Kidney epithelial cell (primary cell): ENCODE results near the gene HYAL2. TPM values are rescaled to one million over a fixed set of nuclear protein-coding genes. Genes with fewer than 3 reads are reported as not detected.

Source experiments
- DNase-seq: peaks from one replicate; pipeline ENCODE4 v3.0.0-alpha.2; 2010; ENCODE audit warnings: low read depth
- H3K27me3 ChIP-seq: 2 replicates; pipeline ENCODE4 v1.6.0; 2011; ENCODE audit warnings: low read length; ENCODE audit not compliant: control insufficient read depth, insufficient read depth
- H3K36me3 ChIP-seq: 2 replicates; pipeline ENCODE4 v1.5.1; 2011; ENCODE audit warnings: low read length; ENCODE audit not compliant: control insufficient read depth, insufficient read depth
- H3K4me3 ChIP-seq: 2 replicates; pipeline ENCODE4 v1.5.1; 2011; ENCODE audit warnings: low read depth, mild to moderate bottlenecking, control low read depth, low read length
- total RNA-seq: library from RNA; depleted of rRNA; stranded (reverse); fragments of >200 nt; gene quantifications from 2 replicates; pipeline ENCODE4 v1.2.3, GENCODE V29; 2015
- TF ChIP-seq, protein P1 (sequence below): IDR thresholded peaks from 2 replicates; pipeline ENCODE4 v1.5.1; 2011; ENCODE audit warnings: mild to moderate bottlenecking, moderate library complexity, low read length, control low read depth, inconsistent platforms; ENCODE audit not compliant: insufficient read depth, poor library complexity, severe bottlenecking

Gene HYAL2
- total RNA-seq, 1 donor from 2014 or later = 89.3 TPM

DNA sequence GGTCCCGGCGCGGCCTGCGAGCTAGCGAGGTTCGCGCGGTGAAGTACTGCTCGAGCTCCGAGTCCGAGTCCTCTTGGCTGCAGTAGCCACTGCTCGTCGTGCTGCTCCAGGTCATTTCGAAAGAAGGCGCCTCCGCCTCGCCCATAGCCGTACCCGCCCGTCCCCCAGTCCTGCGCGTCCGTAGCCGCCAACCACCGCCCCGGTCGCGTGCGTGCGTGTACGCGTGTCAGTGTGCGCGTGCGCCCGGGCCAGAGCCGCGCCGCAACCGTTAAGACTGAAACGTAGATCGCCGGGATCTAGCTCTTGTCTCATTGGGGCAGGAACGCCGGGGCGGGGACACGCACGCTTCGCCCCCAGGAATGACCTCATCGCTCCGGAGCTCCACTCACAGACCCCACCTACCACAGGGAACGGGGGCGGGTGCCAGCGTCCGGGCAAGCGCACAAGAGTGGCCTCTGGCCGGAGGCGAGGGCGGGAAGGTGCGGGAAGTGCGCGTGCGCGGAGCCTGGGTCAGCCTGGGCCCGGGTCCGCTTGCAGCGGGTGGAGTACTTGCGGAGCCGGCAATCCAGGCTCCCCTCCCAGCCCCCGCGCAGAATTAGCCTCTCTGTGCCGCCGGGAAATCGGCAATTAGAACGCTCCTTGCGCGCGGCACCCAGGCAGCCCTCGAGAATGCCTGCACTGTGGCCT lies 14.8 kb upstream of the HYAL2 start:
- DNase-seq = peak; percentile 95
- TF ChIP-seq, protein P1, sequence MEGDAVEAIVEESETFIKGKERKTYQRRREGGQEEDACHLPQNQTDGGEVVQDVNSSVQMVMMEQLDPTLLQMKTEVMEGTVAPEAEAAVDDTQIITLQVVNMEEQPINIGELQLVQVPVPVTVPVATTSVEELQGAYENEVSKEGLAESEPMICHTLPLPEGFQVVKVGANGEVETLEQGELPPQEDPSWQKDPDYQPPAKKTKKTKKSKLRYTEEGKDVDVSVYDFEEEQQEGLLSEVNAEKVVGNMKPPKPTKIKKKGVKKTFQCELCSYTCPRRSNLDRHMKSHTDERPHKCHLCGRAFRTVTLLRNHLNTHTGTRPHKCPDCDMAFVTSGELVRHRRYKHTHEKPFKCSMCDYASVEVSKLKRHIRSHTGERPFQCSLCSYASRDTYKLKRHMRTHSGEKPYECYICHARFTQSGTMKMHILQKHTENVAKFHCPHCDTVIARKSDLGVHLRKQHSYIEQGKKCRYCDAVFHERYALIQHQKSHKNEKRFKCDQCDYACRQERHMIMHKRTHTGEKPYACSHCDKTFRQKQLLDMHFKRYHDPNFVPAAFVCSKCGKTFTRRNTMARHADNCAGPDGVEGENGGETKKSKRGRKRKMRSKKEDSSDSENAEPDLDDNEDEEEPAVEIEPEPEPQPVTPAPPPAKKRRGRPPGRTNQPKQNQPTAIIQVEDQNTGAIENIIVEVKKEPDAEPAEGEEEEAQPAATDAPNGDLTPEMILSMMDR = no peak
- Histone ChIP-seq H3K4me3 (peak overlapping the region; percentile 74), H3K36me3 (no peaks in the 10 kb centered on the region), H3K27me3 (peaks cover 11% of the 10 kb centered on the region)

DNA sequence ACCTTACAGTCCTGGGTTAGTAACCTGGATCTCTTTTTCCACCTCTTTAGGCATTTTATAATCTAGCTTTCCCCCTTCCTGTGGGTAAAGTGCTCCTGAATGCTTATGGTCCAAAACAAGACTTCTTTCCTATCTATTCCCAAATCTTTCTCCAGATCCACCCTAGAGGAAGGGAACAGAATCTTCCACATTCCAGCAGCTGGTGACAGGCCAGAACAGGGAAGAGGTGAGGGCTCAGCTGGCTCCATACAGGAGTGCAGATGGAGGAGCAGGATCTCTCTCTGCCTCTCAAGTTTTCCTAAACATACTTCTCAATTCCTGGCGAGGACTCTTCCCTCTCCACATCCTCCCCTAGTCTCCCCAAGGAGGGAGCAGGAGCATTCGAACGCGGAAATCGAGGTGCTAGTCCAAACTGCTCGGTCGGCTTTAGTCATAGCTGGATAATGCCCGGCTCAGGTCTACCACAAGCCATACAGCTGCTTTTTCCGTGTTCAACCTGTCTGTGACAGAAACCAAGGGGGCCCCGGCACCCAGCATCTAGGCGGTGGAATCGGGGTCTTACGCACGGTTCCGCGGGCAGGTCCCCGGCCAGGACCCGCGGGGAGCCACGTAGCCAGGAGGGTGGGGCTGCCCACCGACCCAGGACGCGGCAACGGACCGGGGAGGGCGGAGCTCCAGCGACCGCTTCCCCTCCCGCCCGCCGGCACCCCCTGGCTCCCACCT lies 14.1 kb upstream of the HYAL2 start:
- DNase-seq = no peak
- TF ChIP-seq, protein P1 = no peak
- H3K27me3 ChIP-seq = peaks cover 11% of the 10 kb centered on the region
- H3K36me3 ChIP-seq = no peaks in the 10 kb centered on the region
- H3K4me3 ChIP-seq = peak overlapping the region; percentile 74

DNA sequence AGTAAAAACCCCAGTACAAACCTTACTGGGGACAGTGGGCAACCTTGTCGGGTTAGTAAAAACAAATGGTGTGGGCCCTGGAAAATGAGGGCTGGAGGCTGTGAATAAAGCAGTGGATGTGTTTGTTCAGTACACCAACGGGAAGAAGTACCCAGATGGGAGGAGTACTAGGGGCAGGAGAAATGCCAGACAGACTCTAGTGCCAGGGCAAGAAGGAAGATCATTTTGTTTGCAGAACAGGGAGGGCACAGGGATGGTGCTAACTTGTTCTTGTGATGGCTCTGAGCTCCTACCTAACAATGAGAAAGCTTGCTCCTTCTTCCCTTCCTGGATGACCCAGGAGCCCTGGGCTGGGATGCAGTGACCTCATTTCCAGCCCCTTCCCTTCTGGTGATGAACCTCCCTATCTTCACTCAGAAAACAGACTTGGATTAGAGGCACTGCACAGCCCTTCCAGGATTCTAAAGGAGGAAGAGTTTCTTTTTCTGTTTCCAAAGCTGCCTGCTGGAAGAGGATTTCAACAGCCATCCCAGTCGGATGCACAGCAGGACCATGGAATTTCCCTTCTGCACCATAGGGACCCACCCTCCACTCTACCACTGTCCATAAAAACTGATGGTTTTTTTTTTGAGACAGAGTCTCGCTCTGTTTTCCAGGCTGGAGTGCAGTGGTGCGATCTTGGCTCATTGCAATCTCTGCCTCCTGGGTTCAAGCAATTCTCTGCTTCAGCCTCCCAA lies 12.0 kb upstream of the HYAL2 start:
- TF ChIP-seq, protein P1 = no peak
- no peaks in the 10 kb centered on the region for H3K27me3 ChIP-seq
- no peak overlapping the region for H3K4me3 ChIP-seq
- H3K36me3 ChIP-seq = peaks cover 1% of the 10 kb centered on the region
- DNase-seq = no peak

DNA sequence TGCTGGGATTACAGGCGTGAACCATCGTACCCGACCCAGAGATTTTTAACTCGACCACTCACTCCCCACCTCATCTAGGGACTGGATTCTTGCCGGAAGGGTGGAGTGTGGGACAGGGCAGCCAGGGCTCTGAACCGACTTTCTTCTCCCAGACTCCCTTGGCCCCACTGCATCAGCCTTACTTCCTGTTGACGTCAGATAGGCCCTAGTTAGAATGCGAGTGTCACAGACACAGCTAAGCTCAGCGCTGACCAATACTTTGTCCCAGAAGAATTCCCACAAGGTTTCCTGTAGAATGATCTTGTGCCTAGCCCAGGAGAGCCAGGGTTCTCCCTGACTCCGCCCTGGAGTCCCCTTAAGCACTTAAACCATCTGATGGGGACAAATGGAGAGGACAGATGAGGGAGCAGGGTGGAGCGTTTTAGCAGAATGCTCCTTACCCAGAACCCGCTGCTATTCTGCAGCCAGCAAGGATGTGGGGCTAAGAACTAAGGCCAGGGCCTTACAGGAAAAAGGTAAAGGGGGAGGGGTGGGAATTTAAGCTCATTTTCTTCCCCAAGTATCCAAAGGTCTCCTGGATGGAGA lies 11.3 kb upstream of the HYAL2 start:
- no peak for DNase-seq
- no peak overlapping the region for H3K4me3 ChIP-seq
- TF ChIP-seq, protein P1 = no peak
- no peaks in the 10 kb centered on the region for H3K27me3 ChIP-seq
- H3K36me3 ChIP-seq = peaks cover 1% of the 10 kb centered on the region

GRCh38 chr3:50331364-50331907 lies 8.9 kb upstream of the HYAL2 start:
- DNase-seq = no peak
- Histone ChIP-seq H3K36me3 (peaks cover 1% of the 10 kb centered on the region), H3K4me3 (no peak overlapping the region), H3K27me3 (no peaks in the 10 kb centered on the region)
- TF ChIP-seq, protein P1 = no peak
